Epithelial cell of proximal tubule (primary cell): ENCODE data around the gene MEIS2. TPM values are rescaled to one million over a fixed set of nuclear protein-coding genes. Genes with fewer than 3 reads are reported as not detected.
A peak's percentile ranks its signal among the peaks of the same experiment; 100 is the strongest.

Experiments
- DNase-seq: peaks from one replicate; pipeline ENCODE4 v3.0.0-alpha.2; 2011; ENCODE audit warnings: low read depth
- H3K4me3 ChIP-seq: 2 replicates; pipeline ENCODE4 v1.5.1; 2011; ENCODE audit warnings: low read depth, mild to moderate bottlenecking, low read length
- CTCF ChIP-seq: conservative IDR thresholded peaks from 2 replicates; pipeline ENCODE4 v1.5.1; 2012; ENCODE audit warnings: low read depth, mild to moderate bottlenecking, low read length
- total RNA-seq: library from RNA; depleted of rRNA; stranded (reverse); fragments of >200 nt; gene quantifications from 2 replicates; pipeline ENCODE4 v1.2.3, GENCODE V29; 2015

Gene MEIS2
- 9.1 and 14.0 TPM in 2 replicates for total RNA-seq

- no peak for DNase-seq
- peak within 1 kb of the TSS; percentile 80 for H3K4me3 ChIP-seq
- TF ChIP-seq CTCF, result no peak
Measured at GRCh38 chr15:37100109-37100965, at the start of gene MEIS2. MEIS2 (minus strand) TSS chr15:37100549; CDS start chr15:37099466, 1,083 bp downstream.

GRCh38 chr15:37149146-37149545 lies 48.8 kb upstream of the MEIS2 start:
- no peak for DNase-seq
- no peak for TF ChIP-seq CTCF
- no peak overlapping the region for H3K4me3 ChIP-seq

GRCh38 chr15:37148714-37149113 lies 48.4 kb upstream of the MEIS2 start:
- H3K4me3 ChIP-seq, result no peak overlapping the region
- DNase-seq, result no peak
- TF ChIP-seq CTCF, result no peak

GRCh38 chr15:37143351-37143750 lies 43.0 kb upstream of the MEIS2 start:
- H3K4me3 ChIP-seq, result no peak overlapping the region
- no peak for DNase-seq
- no peak for TF ChIP-seq CTCF

- DNase-seq, result no peak
- no peak overlapping the region for H3K4me3 ChIP-seq
- no peak for TF ChIP-seq CTCF
Measured at GRCh38 chr15:37142371-37142770, 42.0 kb upstream of the MEIS2 start.

GRCh38 chr15:37140531-37141058 lies 40.2 kb upstream of the MEIS2 start:
- H3K4me3 ChIP-seq, result no peak overlapping the region
- no peak for DNase-seq
- no peak for TF ChIP-seq CTCF
